ENCODE results near the gene CEBPE. TPM values are rescaled to one million over a fixed set of nuclear protein-coding genes. Genes with fewer than 3 reads are reported as not detected.
"Not testable (repeated sequence)": the region's sequence is repeated elsewhere in the genome, so short reads cannot be mapped to it uniquely, and the experiment has no call there.

Gene CEBPE
- total RNA-seq, 4 donors from 2014 or later, result not detected

GRCh38 chr14:23110579-23111365 is 8.3 kb downstream of the CEBPE start:
- WGBS, 2 donors, result 72 to 79% methylated on average over 5 of the region's 5 CpGs
- peaks cover 6 to 40% of the 10 kb centered on the region in 2 donors for H3K4me1 ChIP-seq
- no peaks in the 10 kb centered on the region for H3K27me3 ChIP-seq
- TF ChIP-seq CTCF (IDR thresholded peaks at IDR 0.05) (no peak), POLR2A (IDR thresholded peaks at IDR 0.05) (no peak)
- H3K4me3 ChIP-seq (replicated peaks in 1 of 3), result no peak overlapping the region
- intact Hi-C loops (cut with DNase I), result loop anchor here (5.0 to 10.0 kb wide), 2 partner anchors 43 to 274 kb away; no protein-coding TSS in a partner anchor
- no peaks in the 10 kb centered on the region for H3K36me3 ChIP-seq
- no peaks in the 10 kb centered on the region for H3K9me3 ChIP-seq
- DNase-seq, result no peak
- H3K27ac ChIP-seq, result no peak overlapping the region

- whole genome bisulfite sequencing, 2 donors, result 83 to 88% methylated on average over 1 of the region's 1 CpG
- Histone ChIP-seq H3K36me3 (no peaks in the 10 kb centered on the region), H3K9me3 (no peaks in the 10 kb centered on the region), H3K27me3 (no peaks in the 10 kb centered on the region), H3K27ac (no peak overlapping the region), H3K4me1 (peaks cover 15 to 44% of the 10 kb centered on the region in 2 donors), H3K4me3 (replicated peaks in 1 of 3) (no peak overlapping the region)
- intact Hi-C loops (cut with DNase I), result loop anchor here (5.0 to 10.0 kb wide), 2 partner anchors 42 to 275 kb away; no protein-coding TSS in a partner anchor
- TF ChIP-seq POLR2A (IDR thresholded peaks at IDR 0.05) (no peak), CTCF (IDR thresholded peaks at IDR 0.05) (no peak)
- no peak for DNase-seq
Observed at GRCh38 chr14:23109769-23110168, 9.3 kb downstream of the CEBPE start.

GRCh38 chr14:23108169-23108568 is 10.9 kb downstream of the CEBPE start:
- H3K36me3 ChIP-seq; DNase-seq; H3K9me3 ChIP-seq; H3K4me3 ChIP-seq (replicated peaks in 1 of 3); intact Hi-C loops (cut with DNase I); H3K27me3 ChIP-seq; H3K27ac ChIP-seq: not testable (repeated sequence)
- H3K4me1 ChIP-seq, result peaks cover 9 to 30% of the 10 kb centered on the region in 2 donors
- 89 to 91% methylated on average over 23 to 24 of the region's 24 CpGs for WGBS, 2 donors

- H3K27me3 ChIP-seq; DNase-seq; H3K36me3 ChIP-seq; H3K4me3 ChIP-seq (replicated peaks in 1 of 3); intact Hi-C loops (cut with DNase I); H3K9me3 ChIP-seq: not testable (repeated sequence)
- Histone ChIP-seq H3K27ac (peak overlapping the region in 2 of 3 donors; percentile 47 to 73), H3K4me1 (peaks cover 9 to 28% of the 10 kb centered on the region in 2 donors)
- 45 to 52% methylated on average over 5 of the region's 5 CpGs for WGBS, 2 donors
Observed at GRCh38 chr14:23107620-23108019, 11.4 kb downstream of the CEBPE start.

- TF ChIP-seq POLR2A (IDR thresholded peaks at IDR 0.05) (no peak), CTCF (IDR thresholded peaks at IDR 0.05) (no peak)
- DNase-seq, result no peak
- intact Hi-C loops (cut with DNase I), result no loop called here
- H3K27ac ChIP-seq, result peak overlapping the region; percentile 47 to 86 (median 73)
- H3K4me3 ChIP-seq (replicated peaks in 1 of 3), result no peak overlapping the region
- peaks cover 9 to 28% of the 10 kb centered on the region in 2 donors for H3K4me1 ChIP-seq
- H3K36me3 ChIP-seq, result no peaks in the 10 kb centered on the region
- H3K9me3 ChIP-seq, result no peaks in the 10 kb centered on the region
- no peaks in the 10 kb centered on the region for H3K27me3 ChIP-seq
Observed at GRCh38 chr14:23106747-23107045, 12.4 kb downstream of the CEBPE start.

- Histone ChIP-seq H3K27ac (peak overlapping the region; percentile 24 to 67 (median 65)), H3K9me3 (no peaks in the 10 kb centered on the region), H3K27me3 (no peaks in the 10 kb centered on the region), H3K4me3 (replicated peaks in 1 of 3) (no peak overlapping the region), H3K4me1 (peaks cover 9 to 33% of the 10 kb centered on the region in 2 donors), H3K36me3 (no peaks in the 10 kb centered on the region)
- no peak for TF ChIP-seq CTCF (IDR thresholded peaks at IDR 0.05)
- no peak for TF ChIP-seq POLR2A (IDR thresholded peaks at IDR 0.05)
- intact Hi-C loops (cut with DNase I), result no loop called here
- 87 to 91% methylated on average over 4 of the region's 4 CpGs for WGBS, 2 donors
- no peak for DNase-seq
Observed at GRCh38 chr14:23105348-23105824, 13.7 kb downstream of the CEBPE start.
